ENCODE measurements around the gene HEY2. TPM values are rescaled to one million over a fixed set of nuclear protein-coding genes. Genes with fewer than 3 reads are reported as not detected.

Gene HEY2
- polyA plus RNA-seq, 2 of the 4 experiments (the other 2 are of a cell fraction), result 0.09 TPM; not detected in 1

DNA sequence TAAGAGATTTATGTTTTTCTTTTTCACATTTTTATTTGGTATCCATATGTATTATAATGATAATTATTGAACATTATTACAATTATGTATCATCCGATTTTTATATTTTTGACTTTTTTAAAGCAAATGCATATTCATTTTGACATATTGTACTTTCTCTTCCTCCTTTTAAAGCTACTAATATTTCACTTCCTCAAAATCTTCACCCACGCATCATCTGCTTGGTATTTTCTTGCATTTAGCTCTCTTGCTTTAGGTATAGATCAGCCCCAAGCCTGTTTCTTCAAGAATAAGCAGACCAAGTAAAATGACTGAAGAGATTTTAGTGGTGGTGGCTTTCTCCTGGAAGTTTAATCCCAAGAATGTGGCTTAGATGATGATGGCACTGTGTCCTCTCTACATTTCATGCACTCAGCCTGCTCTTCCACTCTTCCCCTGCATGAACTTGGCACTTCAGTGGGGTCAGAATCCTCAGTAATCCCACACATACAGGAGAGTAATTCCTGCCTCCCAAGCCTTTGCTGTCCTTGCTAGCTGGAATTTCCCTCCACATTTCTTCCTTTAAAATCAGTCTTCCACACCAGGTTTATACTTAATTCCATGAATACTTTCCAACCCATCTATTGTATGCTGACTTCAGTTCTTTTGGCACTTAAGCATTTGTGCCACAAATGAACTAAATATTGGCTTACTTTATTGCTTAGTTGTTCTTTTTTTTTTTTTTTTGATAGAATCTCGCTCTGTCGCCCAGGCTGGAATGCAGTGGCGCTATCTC, 49.5 kb downstream of the HEY2 start:
- FAIRE-seq, result no peak
- CTCF ChIA-PET, result interaction anchor here (1.0 kb wide), 1 partner anchor 175 kb away, joined by 4 read pairs; no protein-coding TSS in a partner anchor

DNA sequence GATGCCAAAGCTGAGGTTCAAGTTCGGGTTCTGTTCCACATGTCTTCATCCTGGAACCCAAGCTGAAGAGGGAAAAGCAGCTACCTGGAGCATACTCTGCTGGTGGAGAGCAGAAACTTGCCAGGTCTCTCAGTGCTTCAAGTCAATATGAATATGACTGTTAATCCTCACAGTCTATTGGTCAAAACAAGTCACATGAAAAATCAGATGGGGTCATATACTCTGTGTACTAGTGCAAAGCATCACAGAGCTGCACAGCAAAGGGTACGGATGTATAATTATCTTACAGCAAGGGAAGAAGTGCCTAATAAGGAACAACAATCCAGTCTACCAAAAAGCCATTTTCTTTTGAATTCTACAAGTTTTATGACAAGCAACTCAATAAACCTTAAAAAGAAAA, 53.0 kb downstream of the HEY2 start:
- peak in 1 of 2 experiments; percentile 46; a peak in 2 of 6 replicates for ATAC-seq
- Histone ChIP-seq H3K4me2 (no peak overlapping the region), H3K4me3 (no peak overlapping the region), H3K4me1 (peaks cover 24% of the 10 kb centered on the region; the same call in 1 of the 3 replicates), H3K9me3 (no peaks in the 10 kb centered on the region), H3K27ac (no peak overlapping the region)
- WGBS (ENCODE audit: missing lambda C conversion rate), result 93% methylated on average over 2 of the region's 2 CpGs
- FAIRE-seq, result no peak
- TF ChIP-seq NR3C1 (IDR thresholded peaks at IDR 0.05) (no peak), HDAC2 (IDR thresholded peaks at IDR 0.05) (no peak), KDM5A (IDR thresholded peaks at IDR 0.05) (no peak), NFE2L2 (conservative IDR thresholded peaks at IDR 0.05; ENCODE audit: low read length) (no peak), FOSB (CRISPR knock-in tag; IDR thresholded peaks at IDR 0.05) (no peak), NPAS2 (CRISPR knock-in tag; IDR thresholded peaks at IDR 0.05; ENCODE audit: borderline replicate concordance) (no peak), RARB (CRISPR knock-in tag; IDR thresholded peaks at IDR 0.05) (no peak), HEYL (CRISPR knock-in tag; IDR thresholded peaks at IDR 0.05) (no peak), FOSL2 (IDR thresholded peaks at IDR 0.05) (no peak), FOSL2 (CRISPR knock-in tag; IDR thresholded peaks at IDR 0.05) (no peak), MAFK (IDR thresholded peaks at IDR 0.05; ENCODE audit: partially characterized antibody) (no peak), CBX2 (IDR thresholded peaks at IDR 0.05; ENCODE audit: borderline replicate concordance, low read depth) (no peak), EHF (CRISPR knock-in tag; IDR thresholded peaks at IDR 0.05) (no peak), RAD21 (conservative IDR thresholded peaks at IDR 0.05 in 1 of 2, IDR thresholded peaks at IDR 0.05 in 1 of 2) (no peak), CBX8 (IDR thresholded peaks at IDR 0.05) (no peak), TFCP2L1 (CRISPR knock-in tag; IDR thresholded peaks at IDR 0.05) (no peak), PHF8 (IDR thresholded peaks at IDR 0.05; ENCODE audit: borderline replicate concordance, low read depth) (no peak), CHD2 (IDR thresholded peaks at IDR 0.05; ENCODE audit: low read length, partially characterized antibody) (no peak)
- TF ChIP-seq, protein P1, sequence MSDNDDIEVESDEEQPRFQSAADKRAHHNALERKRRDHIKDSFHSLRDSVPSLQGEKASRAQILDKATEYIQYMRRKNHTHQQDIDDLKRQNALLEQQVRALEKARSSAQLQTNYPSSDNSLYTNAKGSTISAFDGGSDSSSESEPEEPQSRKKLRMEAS (IDR thresholded peaks at IDR 0.05), result no peak
- TF ChIP-seq, protein P2, sequence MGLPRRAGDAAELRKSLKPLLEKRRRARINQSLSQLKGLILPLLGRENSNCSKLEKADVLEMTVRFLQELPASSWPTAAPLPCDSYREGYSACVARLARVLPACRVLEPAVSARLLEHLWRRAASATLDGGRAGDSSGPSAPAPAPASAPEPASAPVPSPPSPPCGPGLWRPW (IDR thresholded peaks at IDR 0.05), result no peak
- TF ChIP-seq, protein P3, sequence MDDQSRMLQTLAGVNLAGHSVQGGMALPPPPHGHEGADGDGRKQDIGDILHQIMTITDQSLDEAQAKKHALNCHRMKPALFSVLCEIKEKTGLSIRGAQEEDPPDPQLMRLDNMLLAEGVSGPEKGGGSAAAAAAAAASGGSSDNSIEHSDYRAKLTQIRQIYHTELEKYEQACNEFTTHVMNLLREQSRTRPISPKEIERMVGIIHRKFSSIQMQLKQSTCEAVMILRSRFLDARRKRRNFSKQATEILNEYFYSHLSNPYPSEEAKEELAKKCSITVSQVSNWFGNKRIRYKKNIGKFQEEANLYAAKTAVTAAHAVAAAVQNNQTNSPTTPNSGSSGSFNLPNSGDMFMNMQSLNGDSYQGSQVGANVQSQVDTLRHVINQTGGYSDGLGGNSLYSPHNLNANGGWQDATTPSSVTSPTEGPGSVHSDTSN (IDR thresholded peaks at IDR 0.05), result no peak
- no peak for DNase-seq (ENCODE audit: low read depth in 1 of 2, low spot score in 1 of 2)
- ChIA-PET POLR2A (no interaction called here), CTCF (interaction anchor here (1.9 to 2.4 kb wide), 2 partner anchors 11 to 154 kb away, joined by 7 to 12 read pairs; partner anchors contain the start of genes HINT3 and NCOA7)

More for the DNA sequence above, 49.5 kb downstream of the HEY2 start:
- H3K4me3 ChIP-seq, result no peak overlapping the region
- ATAC-seq (no peak), DNase-seq (ENCODE audit: low read depth in 1 of 2, low spot score in 1 of 2) (no peak)
- H3K4me1 ChIP-seq, result peaks cover 36% of the 10 kb centered on the region
- 0 out of 3 replicates have a peak overlapping the region, but pooled peaks have one; percentile 14 for H3K4me2 ChIP-seq
- WGBS (ENCODE audit: missing lambda C conversion rate), result 96% methylated on average over 5 of the region's 5 CpGs
- no peak for TF ChIP-seq JUNB (IDR thresholded peaks at IDR 0.05)
- TF ChIP-seq CEBPB (IDR thresholded peaks at IDR 0.05), result no peak
- TF ChIP-seq HOXB13 (CRISPR knock-in tag; IDR thresholded peaks at IDR 0.05; ENCODE audit: low read depth), result no peak
- no peak for TF ChIP-seq BHLHE40 (IDR thresholded peaks at IDR 0.05; ENCODE audit: low read depth, low read length)
- no peak for TF ChIP-seq TFCP2L1 (CRISPR knock-in tag; IDR thresholded peaks at IDR 0.05)
- no peak for TF ChIP-seq ZC3H11A (IDR thresholded peaks at IDR 0.05)
- TF ChIP-seq RFX5 (IDR thresholded peaks at IDR 0.05), result no peak
- no peak for TF ChIP-seq NR3C1 (IDR thresholded peaks at IDR 0.05)
- TF ChIP-seq, protein P1 (IDR thresholded peaks at IDR 0.05), result no peak
- TF ChIP-seq, protein P4, sequence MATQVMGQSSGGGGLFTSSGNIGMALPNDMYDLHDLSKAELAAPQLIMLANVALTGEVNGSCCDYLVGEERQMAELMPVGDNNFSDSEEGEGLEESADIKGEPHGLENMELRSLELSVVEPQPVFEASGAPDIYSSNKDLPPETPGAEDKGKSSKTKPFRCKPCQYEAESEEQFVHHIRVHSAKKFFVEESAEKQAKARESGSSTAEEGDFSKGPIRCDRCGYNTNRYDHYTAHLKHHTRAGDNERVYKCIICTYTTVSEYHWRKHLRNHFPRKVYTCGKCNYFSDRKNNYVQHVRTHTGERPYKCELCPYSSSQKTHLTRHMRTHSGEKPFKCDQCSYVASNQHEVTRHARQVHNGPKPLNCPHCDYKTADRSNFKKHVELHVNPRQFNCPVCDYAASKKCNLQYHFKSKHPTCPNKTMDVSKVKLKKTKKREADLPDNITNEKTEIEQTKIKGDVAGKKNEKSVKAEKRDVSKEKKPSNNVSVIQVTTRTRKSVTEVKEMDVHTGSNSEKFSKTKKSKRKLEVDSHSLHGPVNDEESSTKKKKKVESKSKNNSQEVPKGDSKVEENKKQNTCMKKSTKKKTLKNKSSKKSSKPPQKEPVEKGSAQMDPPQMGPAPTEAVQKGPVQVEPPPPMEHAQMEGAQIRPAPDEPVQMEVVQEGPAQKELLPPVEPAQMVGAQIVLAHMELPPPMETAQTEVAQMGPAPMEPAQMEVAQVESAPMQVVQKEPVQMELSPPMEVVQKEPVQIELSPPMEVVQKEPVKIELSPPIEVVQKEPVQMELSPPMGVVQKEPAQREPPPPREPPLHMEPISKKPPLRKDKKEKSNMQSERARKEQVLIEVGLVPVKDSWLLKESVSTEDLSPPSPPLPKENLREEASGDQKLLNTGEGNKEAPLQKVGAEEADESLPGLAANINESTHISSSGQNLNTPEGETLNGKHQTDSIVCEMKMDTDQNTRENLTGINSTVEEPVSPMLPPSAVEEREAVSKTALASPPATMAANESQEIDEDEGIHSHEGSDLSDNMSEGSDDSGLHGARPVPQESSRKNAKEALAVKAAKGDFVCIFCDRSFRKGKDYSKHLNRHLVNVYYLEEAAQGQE (IDR thresholded peaks at IDR 0.05), result no peak
- TF ChIP-seq FOXS1 (CRISPR knock-in tag; IDR thresholded peaks at IDR 0.05), result no peak
- TF ChIP-seq, protein P5, sequence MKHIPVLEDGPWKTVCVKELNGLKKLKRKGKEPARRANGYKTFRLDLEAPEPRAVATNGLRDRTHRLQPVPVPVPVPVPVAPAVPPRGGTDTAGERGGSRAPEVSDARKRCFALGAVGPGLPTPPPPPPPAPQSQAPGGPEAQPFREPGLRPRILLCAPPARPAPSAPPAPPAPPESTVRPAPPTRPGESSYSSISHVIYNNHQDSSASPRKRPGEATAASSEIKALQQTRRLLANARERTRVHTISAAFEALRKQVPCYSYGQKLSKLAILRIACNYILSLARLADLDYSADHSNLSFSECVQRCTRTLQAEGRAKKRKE (CRISPR knock-in tag; IDR thresholded peaks at IDR 0.05; ENCODE audit: low read depth), result no peak
- no peak for TF ChIP-seq ZSCAN20 (CRISPR knock-in tag; IDR thresholded peaks at IDR 0.05)
- no peak for TF ChIP-seq RAD21 (conservative IDR thresholded peaks at IDR 0.05 in 1 of 2, IDR thresholded peaks at IDR 0.05 in 1 of 2)
- H3K9me3 ChIP-seq, result no peaks in the 10 kb centered on the region
- POLR2A ChIA-PET, result no interaction called here
- H3K27ac ChIP-seq, result no peak overlapping the region

All from A549 (cell line).